ENCODE data around the gene PGBD5. TPM values are rescaled to one million over a fixed set of nuclear protein-coding genes. Genes with fewer than 3 reads are reported as not detected.

PGBD5 gene
- polyA plus RNA-seq, 1 donor (not counting 4 experiments of a cell fraction or from before 2014, with no cell fraction given): 0.28 TPM

- H3K4me3 ChIP-seq (ENCODE audit: control insufficient read depth in 2 of 3, extremely low read depth in 1 of 3, insufficient read depth in 2 of 3, low read depth in 1 of 3, low read length in 3 of 3): no peak overlapping the region
- no peak overlapping the region for H3K27ac ChIP-seq (ENCODE audit: control insufficient read depth, insufficient read depth, low read length)
- H3K9me3 ChIP-seq (ENCODE audit: control insufficient read depth, low read depth, low read length): no peaks in the 10 kb centered on the region
- no peak overlapping the region for H3K9ac ChIP-seq (ENCODE audit: control insufficient read depth, extremely low read depth, insufficient read depth, low read length)
- TF ChIP-seq EZH2 (IDR thresholded peaks at IDR 0.05; ENCODE audit: low read length): no peak
- no peak for TF ChIP-seq CTCF (optimal IDR thresholded peaks at IDR 0.05 in 1 of 3, IDR thresholded peaks at IDR 0.05 in 1 of 3, conservative IDR thresholded peaks at IDR 0.05 in 1 of 3; ENCODE audit: extremely low read depth in 1 of 3, insufficient read depth in 2 of 3, low read length in 3 of 3)
- no peaks in the 10 kb centered on the region for H3K79me2 ChIP-seq (ENCODE audit: control insufficient read depth, insufficient read depth, low read length)
- FAIRE-seq (no peak), DNase-seq (ENCODE audit: low read depth, low spot score) (no peak)
- dilution Hi-C loops (cut with MboI; ENCODE audit: extremely low pct_ligation_motif_present, low sequenced_read_pairs): no loop called here
- no peak overlapping the region for H2AFZ ChIP-seq (ENCODE audit: control insufficient read depth, low read length)
- H3K9me1 ChIP-seq (ENCODE audit: control insufficient read depth, extremely low read depth, insufficient read depth, low read length): no peaks in the 10 kb centered on the region
- no peaks in the 10 kb centered on the region for H3K36me3 ChIP-seq (ENCODE audit: control insufficient read depth in 2 of 2, extremely low read depth in 1 of 2, insufficient read depth in 2 of 2, low read length in 2 of 2)
- H3K4me1 ChIP-seq (ENCODE audit: control insufficient read depth, extremely low read depth, insufficient read depth, low read length): no peaks in the 10 kb centered on the region
- no peak overlapping the region for H3K4me2 ChIP-seq (ENCODE audit: control insufficient read depth, extremely low read depth, insufficient read depth, low read depth, low read length)
- H3K27me3 ChIP-seq (ENCODE audit: control insufficient read depth, extremely low read depth, insufficient read depth, low read length): peaks cover 12% of the 10 kb centered on the region
- H4K20me1 ChIP-seq (ENCODE audit: control insufficient read depth, extremely low read depth, insufficient read depth, low read length): no peaks in the 10 kb centered on the region
Measured at GRCh38 chr1:230340526-230341161, 85.5 kb downstream of the PGBD5 start.

DNA sequence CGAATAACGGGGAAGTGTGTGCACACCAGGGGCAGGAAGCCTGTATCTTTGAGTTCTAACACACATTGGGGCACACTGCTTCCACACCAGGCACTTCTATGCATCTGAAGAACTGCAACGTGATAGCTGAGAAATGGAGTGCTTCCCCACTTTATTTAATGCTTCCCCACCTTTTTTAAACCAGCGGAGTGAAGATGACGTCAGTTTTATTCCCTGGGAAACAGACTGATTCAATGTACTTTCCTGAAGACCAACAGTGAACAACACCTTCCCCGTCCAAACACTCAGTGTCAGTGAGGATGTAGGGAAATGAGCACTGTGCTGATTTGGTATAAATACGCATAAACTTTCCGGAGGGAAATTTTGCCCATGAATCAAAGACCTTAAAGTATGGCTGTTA is 87.1 kb downstream of the PGBD5 start:
- no peaks in the 10 kb centered on the region for H3K36me3 ChIP-seq (ENCODE audit: control insufficient read depth in 2 of 2, extremely low read depth in 1 of 2, insufficient read depth in 2 of 2, low read length in 2 of 2)
- H2AFZ ChIP-seq (ENCODE audit: control insufficient read depth, low read length): no peak overlapping the region
- dilution Hi-C loops (cut with MboI; ENCODE audit: extremely low pct_ligation_motif_present, low sequenced_read_pairs): no loop called here
- no peak overlapping the region for H3K4me2 ChIP-seq (ENCODE audit: control insufficient read depth, extremely low read depth, insufficient read depth, low read depth, low read length)
- no peaks in the 10 kb centered on the region for H3K9me3 ChIP-seq (ENCODE audit: control insufficient read depth, low read depth, low read length)
- no peak for DNase-seq (ENCODE audit: low read depth, low spot score)
- H3K27me3 ChIP-seq (ENCODE audit: control insufficient read depth, extremely low read depth, insufficient read depth, low read length): peaks cover 1% of the 10 kb centered on the region
- FAIRE-seq: no peak
- H3K4me1 ChIP-seq (ENCODE audit: control insufficient read depth, extremely low read depth, insufficient read depth, low read length): no peaks in the 10 kb centered on the region
- H3K79me2 ChIP-seq (ENCODE audit: control insufficient read depth, insufficient read depth, low read length): no peaks in the 10 kb centered on the region
- H3K27ac ChIP-seq (ENCODE audit: control insufficient read depth, insufficient read depth, low read length): no peak overlapping the region
- TF ChIP-seq CTCF (optimal IDR thresholded peaks at IDR 0.05 in 1 of 3, IDR thresholded peaks at IDR 0.05 in 1 of 3, conservative IDR thresholded peaks at IDR 0.05 in 1 of 3; ENCODE audit: extremely low read depth in 1 of 3, insufficient read depth in 2 of 3, low read length in 3 of 3) (no peak), EZH2 (IDR thresholded peaks at IDR 0.05; ENCODE audit: low read length) (no peak)
- no peaks in the 10 kb centered on the region for H3K9me1 ChIP-seq (ENCODE audit: control insufficient read depth, extremely low read depth, insufficient read depth, low read length)
- H3K9ac ChIP-seq (ENCODE audit: control insufficient read depth, extremely low read depth, insufficient read depth, low read length): no peak overlapping the region
- H4K20me1 ChIP-seq (ENCODE audit: control insufficient read depth, extremely low read depth, insufficient read depth, low read length): no peaks in the 10 kb centered on the region
- H3K4me3 ChIP-seq (ENCODE audit: control insufficient read depth in 2 of 3, extremely low read depth in 1 of 3, insufficient read depth in 2 of 3, low read depth in 1 of 3, low read length in 3 of 3): no peak overlapping the region

All from keratinocyte (primary cell).